ENCODE measurements around the gene SMAD7. TPM values are rescaled to one million over a fixed set of nuclear protein-coding genes. Genes with fewer than 3 reads are reported as not detected.

Gene SMAD7
- total RNA-seq, 1 experiment from 2014 or later, result 5.8 TPM

DNA sequence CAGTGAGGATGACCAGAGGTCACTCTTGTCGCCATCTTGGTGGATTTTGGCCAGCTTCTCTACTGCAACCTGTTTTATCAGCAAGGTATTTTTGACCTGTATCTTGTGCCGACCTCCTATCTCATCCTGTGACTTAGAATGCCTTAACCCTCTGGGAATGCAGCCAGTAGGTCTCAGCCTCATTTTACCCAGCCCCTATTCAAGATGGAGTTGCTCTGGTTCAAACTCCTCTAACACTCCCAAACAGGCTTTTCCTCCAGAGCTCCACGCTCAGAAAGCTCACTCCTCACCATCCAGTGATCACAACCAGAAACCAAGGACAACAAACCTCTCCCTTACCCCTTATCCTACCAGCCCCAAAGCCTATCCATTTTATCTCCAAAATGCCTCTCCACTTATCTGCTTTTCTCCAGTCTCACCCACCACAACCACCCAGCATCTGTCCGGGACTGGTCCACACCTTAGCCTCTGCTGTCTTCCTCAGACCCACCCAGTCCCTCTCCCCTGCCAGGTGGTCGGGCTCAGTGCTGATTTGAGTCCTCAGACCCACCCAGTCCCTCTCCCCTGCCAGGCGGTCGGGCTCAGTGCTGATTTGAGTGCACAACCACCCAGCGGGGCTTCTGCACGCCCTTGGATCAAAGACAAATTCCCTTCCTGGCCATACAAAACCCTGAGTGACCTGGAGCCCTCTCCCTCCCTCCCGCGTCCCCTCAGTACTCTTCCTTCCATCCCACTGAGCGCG lies 11.7 kb upstream of the SMAD7 start:
- no peak for TF ChIP-seq EZH2 (IDR thresholded peaks at IDR 0.05; ENCODE audit: low read depth)
- TF ChIP-seq, protein P1, sequence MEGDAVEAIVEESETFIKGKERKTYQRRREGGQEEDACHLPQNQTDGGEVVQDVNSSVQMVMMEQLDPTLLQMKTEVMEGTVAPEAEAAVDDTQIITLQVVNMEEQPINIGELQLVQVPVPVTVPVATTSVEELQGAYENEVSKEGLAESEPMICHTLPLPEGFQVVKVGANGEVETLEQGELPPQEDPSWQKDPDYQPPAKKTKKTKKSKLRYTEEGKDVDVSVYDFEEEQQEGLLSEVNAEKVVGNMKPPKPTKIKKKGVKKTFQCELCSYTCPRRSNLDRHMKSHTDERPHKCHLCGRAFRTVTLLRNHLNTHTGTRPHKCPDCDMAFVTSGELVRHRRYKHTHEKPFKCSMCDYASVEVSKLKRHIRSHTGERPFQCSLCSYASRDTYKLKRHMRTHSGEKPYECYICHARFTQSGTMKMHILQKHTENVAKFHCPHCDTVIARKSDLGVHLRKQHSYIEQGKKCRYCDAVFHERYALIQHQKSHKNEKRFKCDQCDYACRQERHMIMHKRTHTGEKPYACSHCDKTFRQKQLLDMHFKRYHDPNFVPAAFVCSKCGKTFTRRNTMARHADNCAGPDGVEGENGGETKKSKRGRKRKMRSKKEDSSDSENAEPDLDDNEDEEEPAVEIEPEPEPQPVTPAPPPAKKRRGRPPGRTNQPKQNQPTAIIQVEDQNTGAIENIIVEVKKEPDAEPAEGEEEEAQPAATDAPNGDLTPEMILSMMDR (conservative IDR thresholded peaks at IDR 0.05), result no peak
- H3K4me2 ChIP-seq, result no peak overlapping the region
- no peaks in the 10 kb centered on the region for H3K36me3 ChIP-seq (ENCODE audit: low read depth)
- H3K9me3 ChIP-seq (ENCODE audit: insufficient read depth, low read depth), result no peaks in the 10 kb centered on the region
- POLR2A ChIA-PET (ENCODE audit: unreplicated experiment), result no interaction called here
- BruUV-seq (replicated peaks), result no TSS peak
- no peaks in the 10 kb centered on the region for H3K9me2 ChIP-seq (ENCODE audit: insufficient read depth)
- no peaks in the 10 kb centered on the region; the same call in 1 of the 2 replicates for H3F3A ChIP-seq (ENCODE audit: insufficient read depth, low read depth)
- intact Hi-C loops (cut with micrococcal nuclease; ENCODE audit: unreplicated experiment), result no loop called here
- no peaks in the 10 kb centered on the region for H4K20me1 ChIP-seq (ENCODE audit: insufficient read depth)
- CTCF ChIA-PET, result no interaction called here
- H2AFZ ChIP-seq, result no peak overlapping the region
- H3K27me3 ChIP-seq (ENCODE audit: insufficient read depth, low read depth), result no peaks in the 10 kb centered on the region
- H3K27ac ChIP-seq, result no peak overlapping the region
- no peaks in the 10 kb centered on the region for H3K79me2 ChIP-seq (ENCODE audit: low read depth)
- DNase-seq, result no peak
- H3K4me1 ChIP-seq (replicated peaks; ENCODE audit: insufficient read depth), result peaks cover 17% of the 10 kb centered on the region
- H3K4me3 ChIP-seq, result no peak overlapping the region

DNA sequence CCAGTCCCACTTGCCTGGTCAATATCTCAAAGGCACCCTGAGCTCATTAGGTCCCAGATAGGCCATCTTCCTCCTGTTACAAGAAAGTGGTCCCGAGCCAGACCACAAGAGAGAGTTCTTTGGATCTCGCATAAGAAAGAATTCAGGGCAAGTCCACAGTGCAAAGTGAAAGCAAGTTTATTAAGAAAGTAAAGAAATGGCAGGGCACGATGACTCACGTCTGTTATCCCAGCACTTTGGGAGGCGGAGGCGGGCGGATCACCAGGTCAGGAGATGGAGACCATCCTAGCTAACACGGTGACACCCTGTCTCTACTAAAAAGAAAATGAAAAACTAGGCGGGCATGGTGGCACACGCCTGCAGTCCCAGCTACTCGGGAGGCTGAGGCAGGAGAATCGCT lies 10.8 kb upstream of the SMAD7 start:
- peaks cover 7% of the 10 kb centered on the region for H3F3A ChIP-seq (ENCODE audit: insufficient read depth, low read depth)
- H3K4me3 ChIP-seq, result no peak overlapping the region
- POLR2A ChIA-PET (ENCODE audit: unreplicated experiment), result interaction anchor here (0.6 kb wide), 2 partner anchors 36 to 91 kb away, joined by 3 to 20 read pairs; no protein-coding TSS in a partner anchor
- H3K4me1 ChIP-seq (replicated peaks; ENCODE audit: insufficient read depth), result peaks cover 22% of the 10 kb centered on the region
- no peaks in the 10 kb centered on the region for H3K9me2 ChIP-seq (ENCODE audit: insufficient read depth)
- intact Hi-C loops (cut with micrococcal nuclease; ENCODE audit: unreplicated experiment), result no loop called here
- DNase-seq, result no peak
- no peak overlapping the region for H3K27ac ChIP-seq
- no peaks in the 10 kb centered on the region for H3K27me3 ChIP-seq (ENCODE audit: insufficient read depth, low read depth)
- CTCF ChIA-PET, result no interaction called here
- H4K20me1 ChIP-seq (ENCODE audit: insufficient read depth), result no peaks in the 10 kb centered on the region
- no peak overlapping the region for H3K4me2 ChIP-seq
- TF ChIP-seq EZH2 (IDR thresholded peaks at IDR 0.05; ENCODE audit: low read depth), result no peak
- TF ChIP-seq, protein P1 (conservative IDR thresholded peaks at IDR 0.05), result no peak
- no peaks in the 10 kb centered on the region for H3K9me3 ChIP-seq (ENCODE audit: insufficient read depth, low read depth)
- H2AFZ ChIP-seq, result no peak overlapping the region
- BruUV-seq (replicated peaks), result no TSS peak
- no peaks in the 10 kb centered on the region for H3K36me3 ChIP-seq (ENCODE audit: low read depth)
- H3K79me2 ChIP-seq (ENCODE audit: low read depth), result no peaks in the 10 kb centered on the region

DNA sequence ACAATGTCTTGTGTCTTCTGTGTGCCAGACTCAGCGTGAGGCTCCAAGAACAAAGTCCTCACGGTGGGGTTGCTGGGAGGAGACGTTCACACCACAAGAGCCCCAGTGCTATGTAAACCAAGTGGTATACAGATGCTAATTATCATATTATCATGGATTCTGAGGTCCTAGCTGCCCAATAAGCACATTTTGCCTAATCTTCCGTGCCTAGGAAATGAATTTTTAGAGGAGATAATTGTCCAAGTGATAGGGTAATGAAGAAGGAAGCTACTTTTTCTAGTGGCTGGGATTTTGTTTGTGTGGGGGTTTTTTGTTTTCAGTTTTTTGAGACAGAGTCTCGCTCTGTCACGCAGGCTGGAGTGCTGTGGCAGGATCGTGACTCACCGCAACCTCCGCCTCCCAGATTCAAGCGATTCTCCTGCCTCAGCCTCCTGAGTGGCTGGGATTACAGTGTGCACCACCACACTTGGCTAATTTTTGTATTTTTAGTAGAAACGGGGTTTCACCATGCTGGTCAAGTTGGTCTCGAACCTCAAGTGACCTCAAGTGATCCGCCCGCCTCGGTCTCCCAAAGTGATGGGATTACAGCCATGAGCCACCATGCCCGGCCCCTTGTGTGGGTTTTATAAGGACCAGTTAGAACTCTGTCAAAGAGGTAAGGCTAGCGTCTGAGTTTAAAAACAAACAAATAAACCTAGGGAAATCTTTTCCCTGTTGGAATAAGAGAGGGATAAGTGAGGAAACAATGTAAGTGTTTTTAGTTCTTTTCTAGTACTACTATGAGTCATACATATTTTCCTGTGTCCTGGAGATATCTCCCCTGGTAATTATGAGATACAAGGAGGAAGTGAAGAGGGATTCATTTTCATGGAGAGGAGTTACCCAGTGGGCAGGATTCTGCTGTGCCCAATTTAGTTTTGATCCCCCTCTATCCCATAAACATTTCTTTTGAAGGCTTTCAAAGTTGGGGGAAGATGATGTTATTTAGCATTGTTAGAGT lies 9.5 kb upstream of the SMAD7 start:
- no peak overlapping the region for H3K4me3 ChIP-seq
- H3K9me3 ChIP-seq (ENCODE audit: insufficient read depth, low read depth), result no peaks in the 10 kb centered on the region
- peaks cover 35% of the 10 kb centered on the region for H3K4me1 ChIP-seq (replicated peaks; ENCODE audit: insufficient read depth)
- DNase-seq, result peak in 1 of 2 experiments; percentile 65
- no peak overlapping the region; the same call in 1 of the 2 replicates for H3K4me2 ChIP-seq
- no peaks in the 10 kb centered on the region for H3K79me2 ChIP-seq (ENCODE audit: low read depth)
- no TSS peak for BruUV-seq (replicated peaks)
- no peaks in the 10 kb centered on the region for H3K9me2 ChIP-seq (ENCODE audit: insufficient read depth)
- 0 out of 2 replicates have a peak overlapping the region, but pooled peaks have one; percentile 7 for H3K27ac ChIP-seq
- H3K36me3 ChIP-seq (ENCODE audit: low read depth), result no peaks in the 10 kb centered on the region
- TF ChIP-seq EZH2 (IDR thresholded peaks at IDR 0.05; ENCODE audit: low read depth), result no peak
- TF ChIP-seq, protein P1 (conservative IDR thresholded peaks at IDR 0.05), result no peak
- POLR2A ChIA-PET (ENCODE audit: unreplicated experiment), result no interaction called here
- no peak overlapping the region for H2AFZ ChIP-seq
- CTCF ChIA-PET, result no interaction called here
- intact Hi-C loops (cut with micrococcal nuclease; ENCODE audit: unreplicated experiment), result no loop called here
- H3K27me3 ChIP-seq (ENCODE audit: insufficient read depth, low read depth), result no peaks in the 10 kb centered on the region
- peaks cover 18% of the 10 kb centered on the region for H3F3A ChIP-seq (ENCODE audit: insufficient read depth, low read depth)
- no peaks in the 10 kb centered on the region for H4K20me1 ChIP-seq (ENCODE audit: insufficient read depth)
